SK-N-SH (cell line): ENCODE data around the gene TBXT.

Source experiments
- CHD2 ChIP-seq: fragments of 150-350 bp; IDR thresholded peaks from 2 replicates; pipeline ENCODE4 v1.6.1; 2018; ENCODE audit warnings: low read length; ENCODE audit not compliant: partially characterized antibody
- FOSL2 ChIP-seq: IDR thresholded peaks from 2 replicates; pipeline ENCODE4 v1.4.0; 2012; ENCODE audit warnings: low read depth, mild to moderate bottlenecking, moderate library complexity, borderline replicate concordance
- JUND ChIP-seq: IDR thresholded peaks from 2 replicates; pipeline ENCODE4 v1.4.0; 2012
- NFIC ChIP-seq: IDR thresholded peaks from 2 replicates; pipeline ENCODE4 v1.4.0; 2012; ENCODE audit warnings: borderline replicate concordance
- POLR2AphosphoS5 ChIP-seq: IDR thresholded peaks from 2 replicates; pipeline ENCODE4 v1.6.1; 2012; ENCODE audit warnings: low read depth, low read length
- RAD21 ChIP-seq: IDR thresholded peaks from 2 replicates; pipeline ENCODE4 v1.6.1; 2012; ENCODE audit warnings: mild to moderate bottlenecking, low read length
- RFX5 ChIP-seq: IDR thresholded peaks from 2 replicates; pipeline ENCODE4 v1.6.1; 2012; ENCODE audit warnings: mild to moderate bottlenecking, improper control_type of control experiment, low read length
- SMC3 ChIP-seq: IDR thresholded peaks from 2 replicates; pipeline ENCODE4 v1.6.1; 2012; ENCODE audit warnings: low read depth, low read length, improper control_type of control experiment
- TAF1 ChIP-seq: IDR thresholded peaks from 2 replicates; pipeline ENCODE4 v1.6.1; 2012; ENCODE audit warnings: low read depth, mild to moderate bottlenecking, low read length, moderate library complexity, borderline replicate concordance
- TCF12 ChIP-seq: IDR thresholded peaks from 2 replicates; pipeline ENCODE4 v1.4.0; 2012
- TEAD4 ChIP-seq: IDR thresholded peaks from 2 replicates; pipeline ENCODE4 v1.4.0; 2012; ENCODE audit warnings: mild to moderate bottlenecking, borderline replicate concordance; ENCODE audit not compliant: insufficient read depth
- TF ChIP-seq, protein P1 (sequence below): fragments of 200-600 bp; sonication (generic); IDR thresholded peaks from 2 replicates; pipeline ENCODE4 v1.6.1; 2017; ENCODE audit warnings: antibody characterized with exemption, mild to moderate bottlenecking, moderate library complexity
- TF ChIP-seq, protein P2 (sequence below): IDR thresholded peaks from 2 replicates; pipeline ENCODE4 v1.4.0; 2012; ENCODE audit warnings: low read depth

DNA sequence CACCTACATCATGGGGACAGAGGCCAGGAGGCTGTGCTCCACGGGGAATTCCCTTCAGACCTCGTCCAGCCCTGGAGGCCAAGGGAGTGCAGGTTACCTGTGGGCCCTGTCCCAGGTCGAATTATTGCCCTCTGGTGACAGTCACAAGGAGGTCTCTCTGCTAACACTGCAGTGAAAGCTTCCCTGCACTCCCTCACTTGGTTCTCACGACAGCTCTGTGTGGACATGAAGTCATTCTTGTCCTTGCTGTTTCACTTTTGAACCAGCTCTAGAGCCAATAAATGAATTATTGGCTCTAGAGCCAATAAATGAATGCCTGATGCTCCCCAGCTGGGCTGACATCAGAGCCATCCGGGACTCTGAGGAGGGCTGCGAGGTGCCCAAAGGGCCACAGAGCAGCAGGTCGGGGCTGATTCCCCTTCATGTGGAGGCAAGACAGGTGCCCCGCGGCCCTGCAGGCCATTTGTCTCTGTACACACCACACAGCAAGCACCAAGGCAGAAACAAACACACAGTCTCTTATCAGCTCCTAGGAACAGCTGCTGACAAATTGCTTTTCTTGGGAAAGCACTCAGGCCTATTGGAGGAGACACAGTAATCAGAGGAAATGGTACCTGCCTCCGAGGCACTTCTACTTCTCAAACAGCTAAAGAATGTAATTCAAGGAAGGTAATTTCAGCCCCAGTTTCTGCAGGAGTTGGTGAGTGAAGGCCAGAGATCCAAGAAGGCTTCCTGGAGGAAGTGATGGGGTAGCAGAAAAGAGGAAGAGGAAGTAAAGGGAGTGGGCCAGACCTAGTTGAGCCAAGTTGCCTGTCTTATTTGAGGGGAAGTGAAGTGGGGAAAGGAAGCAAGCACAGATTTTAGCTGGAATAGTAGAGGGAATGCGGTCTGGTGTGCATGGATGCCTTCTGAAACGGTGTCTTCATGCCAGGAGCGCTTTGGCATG, 27.5 kb upstream of the TBXT start:
- TF ChIP-seq, protein P1, sequence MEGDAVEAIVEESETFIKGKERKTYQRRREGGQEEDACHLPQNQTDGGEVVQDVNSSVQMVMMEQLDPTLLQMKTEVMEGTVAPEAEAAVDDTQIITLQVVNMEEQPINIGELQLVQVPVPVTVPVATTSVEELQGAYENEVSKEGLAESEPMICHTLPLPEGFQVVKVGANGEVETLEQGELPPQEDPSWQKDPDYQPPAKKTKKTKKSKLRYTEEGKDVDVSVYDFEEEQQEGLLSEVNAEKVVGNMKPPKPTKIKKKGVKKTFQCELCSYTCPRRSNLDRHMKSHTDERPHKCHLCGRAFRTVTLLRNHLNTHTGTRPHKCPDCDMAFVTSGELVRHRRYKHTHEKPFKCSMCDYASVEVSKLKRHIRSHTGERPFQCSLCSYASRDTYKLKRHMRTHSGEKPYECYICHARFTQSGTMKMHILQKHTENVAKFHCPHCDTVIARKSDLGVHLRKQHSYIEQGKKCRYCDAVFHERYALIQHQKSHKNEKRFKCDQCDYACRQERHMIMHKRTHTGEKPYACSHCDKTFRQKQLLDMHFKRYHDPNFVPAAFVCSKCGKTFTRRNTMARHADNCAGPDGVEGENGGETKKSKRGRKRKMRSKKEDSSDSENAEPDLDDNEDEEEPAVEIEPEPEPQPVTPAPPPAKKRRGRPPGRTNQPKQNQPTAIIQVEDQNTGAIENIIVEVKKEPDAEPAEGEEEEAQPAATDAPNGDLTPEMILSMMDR: no peak
- TF ChIP-seq TAF1: no peak
- TF ChIP-seq RFX5: no peak
- no peak for TF ChIP-seq CHD2
- no peak for TF ChIP-seq FOSL2
- TF ChIP-seq POLR2AphosphoS5: no peak
- TF ChIP-seq, protein P2, sequence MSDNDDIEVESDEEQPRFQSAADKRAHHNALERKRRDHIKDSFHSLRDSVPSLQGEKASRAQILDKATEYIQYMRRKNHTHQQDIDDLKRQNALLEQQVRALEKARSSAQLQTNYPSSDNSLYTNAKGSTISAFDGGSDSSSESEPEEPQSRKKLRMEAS: no peak
- TF ChIP-seq RAD21: no peak
- TF ChIP-seq NFIC: no peak
- TF ChIP-seq TCF12: no peak
- TF ChIP-seq SMC3: no peak
- no peak for TF ChIP-seq JUND
- no peak for TF ChIP-seq TEAD4
